GM19463 (cell line): ENCODE measurements around the gene CSRP1.
"Not testable (repeated sequence)": the region's sequence is repeated elsewhere in the genome, so short reads cannot be mapped to it uniquely, and the experiment has no call there.

Source experiments
- ATAC-seq: cut with Tn5 transposase; IDR thresholded peaks from one replicate; pipeline ENCODE4 v1.9.1; 2021; ENCODE audit warnings: mild to moderate bottlenecking, moderate library complexity; ENCODE audit not compliant: unreplicated experiment

Gene CSRP1

DNA sequence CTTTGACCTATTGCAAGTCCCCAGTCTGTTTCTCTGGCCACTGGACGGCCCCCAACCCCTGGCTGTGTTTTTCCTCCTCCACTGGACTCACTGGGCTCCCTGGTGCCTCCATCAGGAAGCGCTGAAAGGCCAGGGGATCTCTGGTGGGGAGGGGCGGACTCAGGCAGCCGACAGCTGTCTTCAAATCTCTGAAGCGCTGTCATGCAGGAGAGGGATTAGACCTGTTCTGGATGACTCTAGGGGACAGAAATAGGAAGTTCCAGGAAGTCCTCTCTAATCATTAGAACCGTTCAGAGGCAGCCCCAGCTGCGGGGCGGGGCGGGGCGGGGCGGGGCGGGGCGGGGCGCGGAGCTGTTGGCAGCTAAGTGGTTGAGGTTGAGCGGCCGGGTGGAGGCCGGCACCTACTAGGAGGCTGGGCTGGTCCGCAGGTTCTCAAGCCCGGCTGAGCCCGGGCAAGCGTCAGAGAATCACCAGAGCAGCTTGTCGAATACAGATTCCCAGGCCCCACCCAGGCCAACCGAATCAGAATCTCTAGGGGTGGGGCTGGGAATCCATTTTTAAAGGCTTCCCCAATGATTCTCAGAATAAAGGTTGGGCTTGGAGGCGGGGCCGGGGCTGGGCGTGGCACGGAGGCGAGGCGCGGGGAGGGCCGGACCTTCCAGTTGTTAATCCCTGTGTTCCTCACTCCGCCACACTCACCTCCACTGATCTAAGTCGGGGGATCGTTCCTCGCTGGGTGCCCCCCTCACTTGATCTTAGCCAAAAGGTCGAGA lies 26.5 kb downstream of the CSRP1 start:
- ATAC-seq = peak; percentile 65

DNA sequence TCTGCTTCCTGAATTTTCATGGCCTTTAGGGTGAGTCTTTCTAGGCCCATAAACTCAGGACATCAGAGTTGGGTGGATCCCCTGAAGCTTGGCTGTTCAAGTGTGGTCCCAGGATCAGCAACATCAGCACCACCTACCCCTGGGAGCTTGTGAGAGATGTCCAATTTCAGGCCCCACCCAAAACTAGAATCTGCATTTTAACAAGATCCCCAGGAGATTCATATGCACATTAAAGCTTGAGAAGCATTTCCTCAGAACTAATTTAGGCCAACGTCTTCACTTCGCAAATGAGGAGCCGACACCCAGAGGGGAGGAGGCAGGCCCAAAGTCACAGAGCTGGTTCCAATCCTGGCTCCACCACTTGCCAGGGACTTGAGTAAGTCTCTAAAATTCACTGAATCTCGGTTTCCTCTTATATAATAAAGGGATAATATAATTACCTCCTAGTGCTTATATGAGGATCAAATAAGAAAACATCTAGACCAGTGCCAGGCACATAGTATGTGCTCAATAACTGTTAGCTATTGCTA lies 27.7 kb downstream of the CSRP1 start:
- ATAC-seq = no peak

DNA sequence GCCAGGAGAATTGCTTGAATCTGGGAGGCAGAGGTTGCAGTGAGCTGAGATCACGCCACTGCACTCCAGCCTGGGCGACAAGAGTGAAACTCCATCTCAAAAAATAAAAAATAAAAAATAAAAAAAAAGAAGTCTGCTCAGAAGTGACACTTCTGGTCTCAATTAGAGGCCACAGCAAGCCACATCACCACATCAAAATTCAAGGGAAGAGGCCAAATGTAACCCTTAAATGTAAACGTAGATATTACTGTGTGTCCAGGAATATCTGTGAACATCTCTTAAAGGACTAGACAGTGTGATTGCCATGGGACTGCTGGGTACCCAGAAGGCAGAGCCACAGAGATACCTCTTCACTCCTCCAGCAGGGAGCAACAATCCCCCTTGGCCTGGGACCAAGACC lies 28.3 kb downstream of the CSRP1 start:
- ATAC-seq = not testable (repeated sequence)

DNA sequence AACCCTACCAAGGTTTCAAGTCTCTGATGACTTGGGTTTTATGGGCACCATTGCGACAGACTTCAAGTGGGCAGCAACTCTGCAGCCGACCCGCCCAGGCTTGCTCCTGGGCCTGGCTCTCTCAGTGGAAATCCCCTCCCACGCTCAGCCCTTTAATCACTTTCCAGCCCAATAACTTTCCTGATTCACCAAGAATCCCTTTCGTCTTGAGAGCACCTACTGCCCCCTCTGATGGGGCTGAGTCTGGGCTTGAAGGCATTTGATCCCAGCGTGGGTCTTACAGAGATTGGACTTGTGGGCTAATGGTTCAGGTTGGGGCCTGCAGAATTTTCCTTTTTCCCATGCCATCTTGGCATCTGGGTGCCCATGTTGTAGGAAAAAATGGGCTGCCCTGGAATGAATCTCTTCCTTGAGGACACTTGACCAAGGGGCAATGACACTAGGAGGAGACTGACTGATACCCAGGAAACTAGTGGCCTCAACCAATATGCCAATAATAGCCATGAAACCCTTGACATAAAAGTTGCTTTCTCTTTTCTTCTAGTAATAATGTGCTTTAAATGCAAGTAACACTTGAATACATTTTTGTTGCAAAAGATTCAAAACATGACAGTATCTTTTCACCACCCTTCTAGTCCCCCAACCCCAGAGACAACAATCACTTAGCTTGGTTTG lies 30.1 kb downstream of the CSRP1 start:
- ATAC-seq = no peak

DNA sequence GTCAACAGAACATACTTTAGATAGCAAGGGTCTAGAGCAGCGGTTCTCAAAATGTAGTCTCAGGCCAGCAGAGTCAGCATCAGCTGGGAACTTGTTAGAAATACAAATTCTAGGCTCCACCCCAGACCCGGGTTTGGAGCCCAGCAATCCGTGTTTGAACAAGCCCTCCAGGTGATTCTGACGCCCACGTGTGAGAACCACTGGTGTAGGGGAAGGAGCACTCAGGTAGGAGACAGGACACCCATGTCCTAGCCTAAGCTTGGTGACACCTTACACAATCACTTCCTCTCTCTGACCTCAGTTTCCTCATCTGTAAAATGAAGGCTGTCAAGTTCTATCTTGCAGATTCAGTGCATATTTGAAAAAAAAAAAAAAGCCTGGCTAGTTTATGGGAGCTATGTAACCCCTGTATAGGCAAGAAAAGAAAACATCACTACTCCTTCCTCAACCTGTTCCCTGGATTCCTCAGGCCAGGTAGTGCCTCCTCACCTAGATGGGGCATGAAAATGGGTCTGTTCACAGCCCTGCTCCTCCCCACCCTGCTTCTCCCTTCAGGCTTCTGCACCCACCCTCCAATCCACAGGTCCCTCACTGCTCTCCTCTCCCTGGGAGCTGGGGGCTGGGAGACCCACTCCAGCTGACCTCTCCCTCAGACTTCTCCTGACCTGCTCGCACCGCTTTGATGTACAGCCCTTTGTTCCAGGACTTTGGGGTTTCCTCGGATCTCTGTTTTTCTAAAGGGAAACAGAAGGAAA lies 30.8 kb downstream of the CSRP1 start:
- no peak for ATAC-seq

DNA sequence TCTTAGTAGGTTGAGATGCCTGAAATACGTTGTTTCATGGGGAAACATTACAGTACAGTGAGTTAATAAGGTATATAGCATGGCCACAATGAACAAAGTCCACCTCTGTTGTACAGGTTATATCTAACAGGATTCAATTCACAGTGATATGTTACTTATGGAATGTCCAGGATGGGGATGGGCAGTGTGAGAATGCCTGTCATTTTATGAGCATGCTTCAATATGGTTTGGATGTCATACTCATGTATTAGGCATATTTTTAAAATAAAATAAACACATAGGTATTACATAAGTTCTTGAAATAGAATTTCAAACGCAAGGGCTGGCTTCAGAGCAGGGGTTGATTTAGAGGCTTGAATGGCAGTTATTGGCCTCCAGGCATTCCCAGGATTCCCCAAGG lies 31.8 kb downstream of the CSRP1 start:
- no peak for ATAC-seq

DNA sequence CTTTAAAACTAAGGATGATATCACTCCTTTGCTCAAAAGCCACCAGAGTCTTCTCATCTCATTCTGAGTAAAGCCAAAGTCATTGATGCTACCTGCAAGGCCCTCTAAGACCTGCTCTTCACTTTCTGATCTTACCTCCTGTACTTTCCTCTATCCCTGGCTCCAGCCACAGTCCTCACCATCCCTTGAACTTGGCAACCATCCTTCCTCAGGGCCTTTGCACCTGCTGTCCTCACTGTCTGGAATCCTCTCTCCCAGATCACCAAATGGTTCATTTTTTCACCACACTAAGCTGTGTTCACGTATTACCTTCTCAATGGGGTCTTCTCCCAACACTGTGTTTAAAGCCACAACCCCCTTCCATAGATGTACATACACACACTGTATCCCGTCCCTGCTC lies 33.6 kb downstream of the CSRP1 start:
- no peak for ATAC-seq

DNA sequence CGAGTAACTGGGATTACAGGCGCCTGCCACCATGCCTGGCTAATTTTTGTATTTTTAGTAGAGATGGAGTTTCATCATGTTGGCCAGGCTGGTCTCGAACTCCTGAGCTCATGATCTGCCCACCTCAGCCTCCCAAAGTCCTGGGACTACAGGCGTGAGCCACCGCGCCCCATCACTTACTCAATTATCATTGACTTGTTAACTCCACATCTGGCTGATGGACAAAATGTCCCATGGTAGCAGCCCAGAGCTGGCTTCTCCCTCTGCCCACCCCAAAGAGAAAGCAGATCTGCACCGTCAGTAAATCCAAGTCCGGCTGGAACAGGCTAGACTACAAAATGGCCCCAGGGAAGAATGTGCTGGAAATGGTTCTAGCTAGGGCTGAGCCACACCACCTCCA lies 34.6 kb downstream of the CSRP1 start:
- ATAC-seq = not testable (repeated sequence)

DNA sequence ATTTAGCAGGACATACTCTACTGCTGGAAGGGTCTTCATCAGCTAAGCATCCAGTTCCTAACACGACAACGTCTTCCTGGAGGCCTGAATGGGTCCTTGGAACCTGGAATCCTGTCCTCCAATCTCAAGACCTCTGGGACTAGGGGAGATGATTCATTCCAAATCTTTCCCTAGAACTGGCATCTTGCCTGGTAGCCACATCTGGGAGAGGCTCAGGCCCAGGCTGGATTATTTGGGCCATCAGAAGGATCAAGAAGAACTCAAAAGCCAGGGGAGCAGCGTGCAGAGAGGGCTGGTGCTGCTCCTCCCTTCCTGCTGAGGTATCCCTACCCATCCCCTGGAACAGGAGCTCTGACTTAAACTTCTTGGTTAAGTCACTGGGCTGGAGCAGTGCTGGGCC lies 35.2 kb downstream of the CSRP1 start:
- ATAC-seq = no peak

DNA sequence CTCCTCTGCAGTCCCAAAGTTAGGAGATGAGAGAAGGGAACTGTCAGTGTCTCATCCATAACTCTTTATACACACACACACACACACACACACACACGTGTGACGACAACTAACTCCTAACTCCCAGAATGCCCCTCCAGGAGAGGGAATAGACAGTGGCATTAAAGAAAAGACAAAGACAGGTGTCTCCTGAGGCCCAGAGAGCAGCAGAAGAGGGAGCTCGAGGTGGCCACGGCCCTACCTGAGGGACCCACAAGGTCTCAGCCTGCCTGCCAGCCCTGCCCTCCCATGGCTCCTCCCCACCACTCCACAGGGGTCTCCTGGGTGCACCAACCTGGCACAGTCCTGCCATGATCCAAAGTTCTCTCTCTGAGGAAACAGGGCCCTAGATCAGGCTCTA lies 36.3 kb downstream of the CSRP1 start:
- no peak for ATAC-seq

DNA sequence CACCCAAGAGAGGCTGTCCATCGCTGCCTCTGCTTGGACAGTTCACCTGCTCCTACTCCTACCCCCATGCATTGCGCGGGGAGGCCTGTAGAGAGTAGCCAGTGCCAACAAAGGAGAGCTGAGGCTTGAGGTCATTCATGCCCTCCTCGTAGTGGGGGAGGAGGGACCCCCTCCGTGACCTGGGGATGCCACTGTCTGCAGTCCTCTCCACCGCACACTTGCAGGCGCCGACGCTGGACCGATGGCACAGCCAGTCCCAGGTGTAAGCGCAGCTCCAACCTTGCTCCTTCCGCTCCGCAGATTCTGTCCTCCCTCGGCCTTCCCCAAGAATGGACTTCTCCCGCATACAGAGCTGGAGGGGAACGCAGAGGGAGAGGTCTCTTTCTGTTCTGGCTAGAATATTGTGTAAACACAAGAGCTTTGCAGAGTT lies 37.3 kb downstream of the CSRP1 start:
- no peak for ATAC-seq

DNA sequence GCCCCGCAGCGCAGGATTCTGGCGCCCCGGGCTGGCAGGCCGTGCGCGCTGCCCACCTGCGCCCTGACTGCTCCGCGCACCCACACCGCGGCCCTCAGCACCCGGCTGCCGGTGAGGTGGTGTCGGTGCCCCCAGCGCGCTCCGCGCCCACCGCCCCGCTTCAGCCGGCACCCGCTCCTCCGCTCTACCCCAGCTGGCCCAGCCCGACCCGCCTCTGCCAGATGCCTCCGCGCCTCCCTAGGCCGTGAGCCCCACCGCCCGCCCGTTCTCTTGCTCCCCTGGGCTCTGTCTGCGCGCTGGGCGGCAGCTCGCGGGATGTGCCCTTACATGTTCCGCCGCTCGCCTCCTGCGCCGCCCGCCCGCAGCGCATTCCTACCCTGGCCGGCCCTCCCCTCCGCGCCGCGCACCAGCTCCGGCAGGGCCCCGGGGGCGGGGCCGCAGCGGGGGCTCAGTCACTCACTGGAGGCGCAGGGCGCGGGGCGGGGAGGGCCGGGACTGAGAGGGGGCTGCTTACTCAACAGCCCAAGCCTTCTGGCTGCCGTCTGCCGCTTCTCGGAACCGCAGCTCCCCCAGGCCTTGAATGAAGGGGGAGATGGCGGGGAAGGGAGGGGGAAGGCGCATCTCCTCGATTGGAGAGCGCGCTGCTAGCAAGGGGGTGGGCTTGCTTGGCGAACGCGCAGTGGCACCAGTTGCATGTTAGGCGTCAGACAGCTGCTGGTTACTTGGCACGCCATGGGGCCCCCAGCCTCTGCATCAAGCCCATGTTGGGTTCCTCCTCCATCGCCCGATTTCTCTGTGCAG lies 37.9 kb downstream of the CSRP1 start, which contains the start of gene PHLDA3:
Gene PHLDA3 (minus strand): TSS at position 345 of the 801 bp plus-strand sequence. CDS start 402 bp downstream, outside the sequence.
- peak; percentile 90 for ATAC-seq

DNA sequence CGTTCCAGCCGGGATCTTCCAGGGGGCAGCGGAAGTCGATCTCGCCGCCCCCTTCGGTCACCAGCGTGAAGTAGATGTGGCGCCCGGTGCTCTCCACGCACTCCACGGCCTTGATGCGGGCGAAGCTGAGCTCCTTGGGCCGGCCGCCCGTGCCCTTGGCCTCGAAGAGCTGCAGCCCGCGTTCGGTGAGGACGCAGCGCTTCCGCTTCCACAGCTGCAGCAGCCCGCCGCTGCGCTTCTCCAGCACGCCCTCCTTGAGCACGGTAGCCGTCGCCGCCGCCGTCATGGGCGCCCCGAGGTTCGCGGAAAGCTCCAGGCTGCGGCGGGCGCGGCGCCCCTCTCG lies 38.5 kb downstream of the CSRP1 start:
- peak; percentile 40 for ATAC-seq

DNA sequence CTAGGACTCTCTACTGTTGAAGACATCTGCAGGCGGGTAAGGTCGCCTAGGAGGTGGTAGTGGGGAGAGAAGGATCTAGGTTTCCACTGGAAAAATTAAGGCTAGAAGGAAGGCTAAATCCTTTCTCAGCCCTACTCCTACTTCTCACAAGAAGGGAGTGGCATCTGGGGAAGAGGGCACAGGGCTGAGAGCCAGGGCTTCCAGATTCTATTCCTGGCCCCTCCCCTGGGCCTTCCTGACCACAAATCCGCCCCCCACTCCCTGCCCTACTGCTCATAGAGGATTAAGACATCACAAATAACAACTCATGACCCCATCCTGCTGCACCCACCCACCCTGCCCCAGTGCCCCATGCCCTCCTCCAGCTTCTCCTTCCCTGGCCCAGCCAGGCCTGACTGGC lies 40.4 kb downstream of the CSRP1 start:
- ATAC-seq = no peak

DNA sequence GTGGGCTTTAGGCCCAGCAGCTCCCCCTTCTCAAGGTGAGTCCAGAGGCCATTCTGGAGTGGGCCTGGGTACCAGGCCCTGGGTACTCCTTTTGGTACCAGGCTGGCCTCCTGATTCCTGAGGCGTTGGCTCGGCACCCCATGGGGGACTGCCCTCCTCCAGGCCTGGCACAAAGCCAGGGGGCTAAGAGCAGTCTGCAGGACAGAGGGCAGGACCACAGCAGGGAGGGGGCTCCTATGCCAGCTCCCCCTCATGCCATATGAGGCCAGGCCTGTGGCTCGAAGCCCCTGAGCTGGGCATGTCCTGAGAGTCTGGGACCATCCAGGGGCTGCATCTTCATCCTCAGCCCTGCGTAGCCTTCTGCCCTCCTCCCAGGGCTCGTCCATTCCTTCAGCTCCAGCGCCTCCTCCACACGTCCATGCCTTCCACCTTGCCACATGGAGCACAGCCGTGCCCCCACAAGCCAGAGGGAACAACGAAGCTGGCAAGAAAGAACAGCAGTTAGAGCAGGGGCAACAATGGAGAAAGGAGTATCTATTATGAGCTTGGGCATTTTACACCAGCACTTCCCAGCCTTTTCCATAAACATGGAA lies 41.1 kb downstream of the CSRP1 start:
- no peak for ATAC-seq

DNA sequence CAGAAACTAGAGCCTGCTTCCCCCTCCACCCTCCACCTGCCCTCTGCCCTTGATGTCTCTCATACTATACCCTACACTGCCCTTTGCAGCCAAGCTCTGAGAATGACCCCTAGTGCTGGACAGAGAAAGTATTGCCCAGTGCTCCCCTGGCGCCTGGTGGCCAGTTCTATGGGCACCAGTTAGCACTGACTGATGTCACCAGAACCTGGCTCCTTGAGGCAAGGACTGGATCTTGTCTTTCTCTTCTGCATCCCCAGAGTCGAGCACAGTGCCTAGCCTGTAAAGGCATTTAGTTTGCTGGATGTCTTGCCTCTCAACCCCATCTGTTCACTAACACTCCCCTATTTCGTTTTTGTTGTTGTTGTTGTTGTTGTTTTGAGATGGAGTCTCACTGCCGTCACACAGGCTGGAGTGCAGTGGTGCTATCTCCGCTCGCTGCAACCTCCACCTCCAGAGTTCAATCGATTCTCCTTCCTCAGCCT lies 43.8 kb downstream of the CSRP1 start:
- no peak for ATAC-seq

DNA sequence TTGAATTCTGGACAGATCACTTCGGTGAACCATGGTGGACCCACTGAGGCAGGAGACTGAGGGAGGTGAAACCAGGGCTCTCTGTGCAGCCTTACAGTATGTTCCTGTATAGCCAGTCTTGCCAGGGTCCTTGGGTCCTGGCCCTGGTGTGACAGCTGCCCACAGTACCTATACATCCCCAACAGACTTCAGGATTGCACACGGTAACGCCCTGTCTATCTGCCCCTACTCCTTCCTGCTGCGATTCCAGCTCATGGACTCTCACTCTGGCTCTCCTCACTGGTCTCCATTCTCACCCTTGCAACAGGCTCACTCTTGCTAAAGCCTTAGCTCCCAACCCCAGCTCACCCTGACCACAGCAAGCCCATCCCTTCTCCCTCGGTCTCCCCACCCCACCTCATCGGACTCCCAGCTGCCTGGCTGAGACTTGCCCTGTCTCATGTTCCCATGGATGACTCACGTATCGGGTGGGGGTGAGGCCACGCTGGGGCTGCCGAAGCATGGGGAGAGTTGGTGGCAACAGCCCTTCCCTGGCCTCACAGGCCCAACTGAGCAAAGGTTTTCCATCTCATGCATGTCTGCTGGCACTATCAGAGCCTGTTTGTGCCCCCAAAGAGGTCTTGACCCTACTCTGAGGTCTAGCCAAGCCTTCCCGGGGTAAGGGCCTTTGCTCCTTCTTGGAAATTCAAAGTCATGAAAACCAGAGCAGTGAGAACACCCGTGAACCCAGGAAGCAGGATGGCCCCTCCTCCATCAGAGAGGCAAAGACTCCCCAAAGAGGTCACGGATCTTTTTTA lies 45.1 kb downstream of the CSRP1 start:
- no peak for ATAC-seq

DNA sequence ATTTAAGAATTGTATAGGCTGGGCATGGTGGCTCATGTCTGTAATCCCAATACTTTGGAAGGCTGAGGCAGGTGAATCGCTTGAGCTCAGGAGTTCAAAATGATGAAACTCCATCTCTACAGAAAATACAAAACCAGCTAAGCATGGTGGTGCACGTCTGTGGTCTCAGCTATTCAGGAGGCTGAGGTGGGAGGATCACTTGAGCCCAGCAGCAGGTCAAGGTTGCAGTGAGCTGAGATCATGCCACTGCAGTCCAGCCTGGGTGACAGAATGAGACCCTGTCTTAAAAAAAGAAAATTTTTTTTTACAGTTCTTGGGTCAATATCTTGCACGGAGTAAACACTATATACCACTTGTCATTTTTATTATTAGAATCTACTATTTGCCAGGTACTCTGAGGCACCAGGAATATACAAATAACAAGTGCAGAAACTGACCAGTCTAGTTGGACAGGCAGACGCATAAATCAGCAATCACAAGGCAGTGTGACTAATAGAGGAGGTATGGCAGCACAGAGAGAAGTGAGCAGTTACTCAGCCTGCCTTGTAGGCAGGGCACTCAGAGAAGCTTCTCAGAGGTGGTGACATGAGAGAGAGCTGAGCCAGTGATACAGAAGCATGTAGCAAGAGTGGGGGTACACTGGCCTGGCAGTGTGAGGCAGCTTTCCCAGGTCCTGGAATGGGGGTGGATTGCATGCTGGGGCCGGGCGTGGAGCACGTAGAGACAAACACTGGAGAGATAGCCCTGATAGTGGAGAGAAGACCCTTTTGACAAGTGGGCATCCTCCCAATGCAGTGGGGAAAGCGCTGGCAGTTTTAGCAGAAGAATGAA lies 45.9 kb downstream of the CSRP1 start:
- ATAC-seq = no peak

DNA sequence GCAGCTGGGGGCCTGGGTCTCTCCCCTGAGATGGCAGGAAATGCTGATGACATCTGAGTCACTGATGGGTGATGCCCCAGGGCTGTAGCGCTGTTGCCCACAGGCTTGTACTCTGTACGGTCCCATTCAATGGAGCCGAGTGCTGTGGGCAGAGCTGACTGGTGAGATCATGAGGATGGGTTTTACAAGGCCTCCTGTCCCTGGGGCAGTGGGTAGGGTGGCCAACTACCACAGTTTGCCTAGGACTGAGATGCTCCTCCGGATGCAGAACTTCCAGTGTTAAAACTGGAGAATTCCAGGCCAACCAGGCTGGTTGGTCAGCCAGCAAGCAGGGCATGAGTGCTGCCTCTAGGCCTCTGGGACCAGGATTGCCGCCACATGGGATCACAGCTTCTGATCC lies 47.1 kb downstream of the CSRP1 start:
- ATAC-seq = no peak
